Activated CD4-positive, alpha-beta T cell treated with anti-CD3 and anti-CD28 coated beads, Interleukin-2, amount 50 U/mL, for 16 hours (primary cell): ENCODE results near the gene LDLRAD4.
A peak's percentile ranks its signal among the peaks of the same experiment; 100 is the strongest.
"Not testable (repeated sequence)": the region's sequence is repeated elsewhere in the genome, so short reads cannot be mapped to it uniquely, and the experiment has no call there.

Experiments used
- DNase-seq: peaks from one replicate; pipeline ENCODE4 v3.0.0-alpha.2; 2020

The LDLRAD4 gene

DNA sequence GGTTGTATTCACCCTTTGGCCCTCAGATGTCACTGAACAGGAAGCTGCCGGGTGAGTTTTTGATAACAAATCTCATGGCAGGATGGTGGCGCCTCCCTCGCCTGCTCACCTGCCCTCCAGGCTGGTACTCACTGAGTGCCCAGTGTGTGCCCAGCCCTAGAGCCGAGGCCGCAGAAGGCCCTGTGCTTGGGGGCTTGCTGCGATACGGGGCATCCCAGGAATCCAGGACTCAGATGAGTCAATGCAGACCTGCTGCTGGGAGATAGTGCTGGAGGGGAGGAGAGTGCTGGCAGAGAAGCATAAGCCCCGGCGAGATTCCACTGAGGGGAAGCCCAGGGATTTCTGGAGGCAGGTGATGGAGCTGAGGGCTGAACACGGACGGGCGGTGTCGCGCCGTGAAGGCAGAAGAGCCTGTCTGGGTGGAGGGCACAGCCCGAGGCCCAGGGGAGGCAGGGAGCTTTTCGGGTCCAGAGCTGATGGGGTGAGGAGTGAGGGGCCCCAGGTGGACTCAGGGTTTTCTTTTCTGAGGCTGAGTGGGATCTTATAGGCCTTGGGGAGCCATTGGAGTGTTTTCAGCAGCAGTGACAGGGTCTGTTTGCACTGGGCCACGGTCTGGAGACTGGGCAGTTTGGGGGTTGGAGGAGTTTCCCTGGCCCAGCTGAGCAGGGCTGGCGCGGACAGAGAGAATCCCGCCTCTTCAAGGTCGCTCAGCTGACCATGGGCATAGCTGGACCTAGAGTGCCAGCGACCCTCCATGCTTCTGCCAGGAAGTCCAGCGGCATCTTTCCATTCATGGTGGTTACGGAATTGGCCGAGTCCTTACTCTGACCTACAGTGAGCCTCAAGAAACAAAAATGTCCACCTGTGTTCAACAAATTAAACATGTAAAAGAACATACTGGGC lies 35.5 kb downstream of the LDLRAD4 start:
- no peak for DNase-seq

DNA sequence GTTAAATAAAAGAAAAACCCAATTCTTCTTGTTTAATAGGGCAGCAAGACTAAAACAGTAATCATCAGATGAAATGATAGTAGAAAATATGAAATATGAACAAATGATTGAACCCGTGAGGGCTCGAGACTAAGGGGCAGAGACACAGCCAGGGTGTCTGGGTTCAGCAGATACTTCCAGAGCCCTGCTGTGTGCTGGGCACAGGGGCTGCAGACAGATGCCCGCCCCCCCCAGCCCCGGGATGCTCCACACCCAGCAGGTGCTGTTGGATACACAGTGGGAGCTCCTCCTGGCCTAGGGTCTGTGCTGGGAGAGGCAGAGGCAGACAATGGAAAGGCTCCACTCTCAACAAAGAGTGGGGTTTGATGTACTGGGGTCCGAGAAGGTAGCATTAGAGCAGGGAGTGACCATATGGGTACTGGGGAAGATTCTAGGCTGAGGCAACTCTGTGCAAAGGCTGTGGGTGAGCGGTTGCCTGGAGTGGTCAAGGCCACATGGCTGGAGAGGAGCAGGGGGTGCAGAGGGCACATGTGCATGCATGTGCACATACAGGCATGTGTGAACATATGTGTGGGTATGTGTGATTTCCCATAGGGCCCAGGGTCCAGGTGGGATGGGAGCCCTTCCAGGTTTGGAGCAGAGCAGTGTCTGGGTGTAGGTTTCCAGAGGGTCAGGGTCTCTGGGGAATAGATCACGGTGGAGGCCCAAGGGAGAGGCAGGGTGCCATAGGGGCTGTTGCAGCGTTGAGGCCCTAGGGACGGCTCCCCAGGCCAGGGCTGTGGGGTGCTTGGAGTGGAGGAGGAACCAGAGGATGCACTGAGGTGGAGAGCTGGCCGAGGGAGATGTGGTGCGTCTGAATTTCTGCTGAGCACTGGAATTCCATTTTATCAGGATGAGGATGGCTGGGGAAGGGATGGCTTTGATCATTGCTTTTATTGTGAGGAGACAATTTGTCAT lies 36.7 kb downstream of the LDLRAD4 start:
- DNase-seq, result no peak

DNA sequence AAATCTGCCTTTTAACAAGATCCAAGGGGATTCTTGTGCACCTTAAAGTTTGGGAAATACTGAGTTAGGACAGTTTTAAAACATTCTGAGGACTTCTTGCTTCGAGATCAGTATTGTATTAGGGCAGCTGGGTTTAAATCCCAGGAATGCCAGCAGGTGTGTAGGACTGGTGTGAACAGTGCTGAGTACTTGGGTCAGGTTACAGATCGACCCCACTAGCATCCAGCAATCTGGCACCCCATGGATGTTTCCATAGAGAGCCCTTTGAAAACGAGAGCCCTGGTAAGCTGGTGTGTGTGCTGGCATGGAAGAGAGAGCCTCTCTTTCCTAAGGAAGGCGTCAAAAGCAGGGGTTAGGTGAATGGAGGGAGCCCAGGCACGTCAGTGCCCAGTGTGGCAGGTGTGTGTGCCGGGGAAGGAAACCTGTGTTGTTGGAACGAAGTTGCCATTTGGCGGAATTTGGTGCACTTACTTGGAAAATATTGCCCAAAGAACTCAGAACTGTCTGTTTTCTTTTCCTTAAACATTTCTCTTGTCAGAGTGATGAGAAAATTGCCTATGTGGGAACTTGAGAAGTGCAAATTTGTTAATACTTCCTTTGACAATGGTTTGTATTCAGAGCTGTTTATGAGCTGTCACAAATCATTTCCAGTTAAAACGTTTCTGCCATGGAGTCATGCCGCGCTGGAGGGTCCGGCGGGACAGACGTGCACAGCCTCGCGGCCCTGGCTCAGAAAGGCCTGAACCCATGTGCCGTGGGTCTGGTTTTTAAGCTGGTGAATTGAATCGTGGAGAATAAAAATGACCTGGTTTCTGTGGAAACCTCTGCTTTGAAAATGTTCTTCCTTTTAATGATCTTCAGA lies 38.1 kb downstream of the LDLRAD4 start:
- DNase-seq, result no peak

DNA sequence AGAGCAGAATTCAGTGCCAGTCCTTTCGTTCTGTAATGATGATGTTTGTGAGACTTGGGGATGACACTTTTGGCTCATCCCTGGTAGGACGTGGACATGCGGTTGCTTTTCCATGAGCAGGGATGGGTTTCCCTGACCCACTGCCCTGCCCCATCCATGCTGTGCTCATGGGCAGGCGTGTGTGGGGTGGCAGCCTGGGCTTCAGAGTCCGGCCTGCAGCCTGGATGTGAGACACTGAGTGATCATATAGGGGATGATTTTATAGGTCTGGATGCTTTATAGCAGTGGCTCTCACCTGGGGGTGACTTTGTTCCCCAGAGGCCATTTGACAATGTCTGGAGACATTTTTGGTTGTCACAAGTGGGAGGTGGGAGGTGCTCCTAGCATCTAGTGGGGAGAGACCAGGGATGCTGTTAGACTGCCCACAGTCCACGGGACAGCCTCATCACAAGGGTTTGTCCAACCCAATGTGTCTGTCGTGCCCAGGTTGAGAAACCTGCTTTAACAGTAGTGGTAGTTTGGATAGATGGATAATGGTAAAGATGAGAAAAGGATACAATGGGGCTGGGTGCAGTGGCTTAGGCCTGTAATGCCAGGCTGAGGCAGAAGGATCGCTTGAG lies 38.9 kb downstream of the LDLRAD4 start:
- DNase-seq, result no peak

DNA sequence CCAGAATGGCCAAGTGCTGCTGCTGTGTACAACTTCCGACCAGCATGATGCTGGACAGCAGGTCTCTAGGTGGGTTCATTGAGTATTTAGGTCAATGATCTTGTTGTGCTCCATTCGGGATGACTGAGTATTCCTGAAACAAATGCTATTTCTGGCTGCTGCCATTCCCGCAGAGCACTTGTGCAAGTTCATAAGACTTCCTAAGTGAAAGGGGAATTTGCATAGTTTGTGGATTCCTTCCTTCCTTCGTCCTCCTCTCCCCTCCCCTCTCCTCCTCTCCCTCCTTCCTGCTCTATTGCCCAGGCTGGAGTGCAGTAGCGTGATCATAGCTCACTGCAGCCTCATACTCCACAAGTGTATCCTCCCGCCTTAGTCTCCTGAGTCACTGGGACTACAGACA lies 40.4 kb downstream of the LDLRAD4 start:
- DNase-seq, result no peak

DNA sequence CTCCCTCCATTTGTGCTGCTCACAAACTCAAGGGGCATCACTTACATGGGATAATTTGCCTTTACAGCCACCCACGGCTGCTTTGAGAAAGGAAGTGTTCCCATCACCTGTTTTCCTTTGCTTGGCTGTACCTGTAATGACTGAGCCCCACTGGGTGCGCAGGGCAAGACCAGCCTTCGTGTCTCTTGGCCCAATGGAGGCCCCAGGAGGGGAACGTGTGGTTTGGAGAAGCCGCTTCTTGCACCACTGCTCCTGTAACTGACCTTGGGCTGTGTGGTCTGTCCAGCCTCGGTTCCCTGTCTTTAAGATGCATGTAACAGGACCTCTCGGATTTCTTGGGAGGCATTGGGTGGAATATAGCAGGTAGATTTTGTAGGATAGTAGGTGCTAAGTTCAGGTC lies 41.1 kb downstream of the LDLRAD4 start:
- no peak for DNase-seq

DNA sequence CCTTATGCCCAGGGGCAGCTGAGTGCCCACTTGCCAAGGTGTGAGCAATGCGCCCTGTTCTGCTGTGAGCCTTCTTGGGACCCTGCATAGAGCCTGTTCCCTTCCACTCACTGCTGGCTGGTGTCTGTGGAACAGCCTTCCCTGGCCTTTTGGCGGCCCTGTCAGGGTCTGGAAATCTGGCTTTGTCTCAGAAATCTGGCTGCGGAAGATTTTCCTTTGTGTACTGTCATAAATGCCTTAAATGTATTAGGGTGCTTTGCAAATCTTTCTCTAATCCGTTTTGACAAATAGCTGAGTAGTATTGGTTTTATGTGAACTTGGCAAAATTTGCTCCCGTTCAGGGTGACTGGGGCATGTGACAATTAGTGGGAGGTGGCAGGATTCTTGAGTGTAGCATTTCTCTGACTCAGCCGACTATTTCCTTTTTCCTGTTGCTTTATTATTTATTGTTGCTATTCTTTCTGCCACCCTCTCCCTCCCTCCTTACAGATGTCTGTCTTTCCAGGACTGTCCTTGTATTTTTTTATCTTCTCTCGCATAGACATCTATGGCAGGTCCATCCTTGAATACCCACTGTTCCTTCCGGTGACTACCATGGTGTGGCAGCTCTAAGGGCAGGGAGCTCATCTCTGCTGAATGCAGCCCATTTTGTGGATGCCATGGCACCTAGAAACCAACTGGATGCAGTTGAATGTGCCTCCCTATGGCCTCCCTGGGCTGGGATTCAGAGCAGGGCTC lies 41.8 kb downstream of the LDLRAD4 start:
- no peak for DNase-seq

DNA sequence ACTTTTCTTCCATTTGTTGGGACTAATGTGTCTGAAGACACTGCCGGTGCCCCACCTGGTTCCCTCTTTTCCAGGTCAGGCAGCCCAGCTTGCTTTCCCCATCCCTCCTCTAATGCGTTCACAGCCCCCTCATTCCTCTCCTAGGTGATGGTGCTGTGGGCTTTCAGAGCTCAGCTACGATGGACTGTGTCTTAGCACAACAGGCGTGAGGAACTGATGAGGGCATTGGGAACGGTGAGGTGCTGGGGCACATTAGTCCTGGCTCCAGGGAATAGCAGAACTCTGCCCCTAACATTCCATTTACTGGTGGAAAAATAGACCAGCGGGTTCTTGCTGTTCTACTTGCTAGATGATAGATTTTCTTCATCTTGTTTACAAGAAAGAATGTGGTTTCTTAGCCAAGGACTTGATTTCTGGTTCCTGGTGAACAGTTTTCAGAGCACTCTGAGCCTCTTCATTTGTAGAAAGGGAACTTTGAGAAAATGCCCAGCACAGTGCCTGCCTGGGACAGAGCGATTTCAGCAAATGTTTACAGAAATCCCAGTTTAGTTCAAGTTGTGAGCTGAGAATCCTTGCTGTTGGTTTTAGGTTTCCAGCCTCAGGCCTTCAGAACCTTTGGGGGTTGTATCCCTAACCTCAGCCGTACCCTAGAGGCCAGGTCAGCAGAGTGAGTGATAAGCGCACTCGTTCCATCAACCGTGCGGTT lies 42.5 kb downstream of the LDLRAD4 start:
- DNase-seq, result no peak

DNA sequence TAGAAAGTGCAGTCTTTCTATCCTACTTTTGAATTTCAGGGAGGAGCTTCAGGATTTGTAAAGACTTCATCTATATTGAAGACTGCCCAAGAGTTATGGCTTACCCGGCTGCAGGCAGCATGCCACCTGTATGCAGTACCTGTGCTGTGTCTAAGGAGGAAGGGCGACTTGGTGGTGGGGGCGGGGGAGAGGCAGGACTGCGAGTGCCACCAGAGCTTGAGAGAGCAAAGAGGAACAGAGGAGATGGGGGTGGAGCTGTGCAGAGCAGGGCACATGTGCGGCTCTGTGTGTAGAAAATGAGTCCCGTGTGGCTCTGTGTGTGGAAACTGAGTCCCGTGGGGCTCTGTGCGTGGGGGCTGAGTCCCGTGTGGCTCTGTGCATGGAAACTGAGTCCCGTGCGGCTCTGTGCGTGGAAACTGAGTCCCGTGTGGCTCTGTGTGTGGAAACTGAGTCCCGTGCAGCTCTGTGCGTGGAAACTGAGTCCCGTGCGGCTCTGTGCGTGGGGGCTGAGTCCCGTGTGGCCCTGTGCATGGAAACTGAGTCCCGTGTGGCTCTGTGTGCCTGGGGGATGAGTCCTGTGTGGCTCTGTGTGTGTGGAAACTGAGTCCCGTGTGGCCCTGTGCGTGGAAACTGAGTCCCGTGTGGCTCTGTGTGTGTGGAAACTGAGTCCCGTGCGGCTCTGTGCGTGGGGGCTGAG lies 43.2 kb downstream of the LDLRAD4 start:
- DNase-seq, result no peak

DNA sequence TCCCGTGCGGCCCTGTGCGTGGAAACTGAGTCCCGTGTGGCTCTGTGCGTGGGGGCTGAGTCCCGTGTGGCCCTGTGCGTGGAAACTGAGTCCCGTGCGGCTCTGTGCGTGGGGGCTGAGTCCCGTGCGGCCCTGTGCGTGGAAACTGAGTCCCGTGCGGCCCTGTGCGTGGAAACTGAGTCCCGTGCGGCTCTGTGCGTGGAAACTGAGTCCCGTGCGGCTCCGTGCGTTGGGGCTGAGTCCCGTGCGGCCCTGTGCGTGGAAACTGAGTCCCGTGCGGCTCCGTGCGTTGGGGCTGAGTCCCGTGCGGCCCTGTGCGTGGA lies 43.8 kb downstream of the LDLRAD4 start:
- DNase-seq, result not testable (repeated sequence)

DNA sequence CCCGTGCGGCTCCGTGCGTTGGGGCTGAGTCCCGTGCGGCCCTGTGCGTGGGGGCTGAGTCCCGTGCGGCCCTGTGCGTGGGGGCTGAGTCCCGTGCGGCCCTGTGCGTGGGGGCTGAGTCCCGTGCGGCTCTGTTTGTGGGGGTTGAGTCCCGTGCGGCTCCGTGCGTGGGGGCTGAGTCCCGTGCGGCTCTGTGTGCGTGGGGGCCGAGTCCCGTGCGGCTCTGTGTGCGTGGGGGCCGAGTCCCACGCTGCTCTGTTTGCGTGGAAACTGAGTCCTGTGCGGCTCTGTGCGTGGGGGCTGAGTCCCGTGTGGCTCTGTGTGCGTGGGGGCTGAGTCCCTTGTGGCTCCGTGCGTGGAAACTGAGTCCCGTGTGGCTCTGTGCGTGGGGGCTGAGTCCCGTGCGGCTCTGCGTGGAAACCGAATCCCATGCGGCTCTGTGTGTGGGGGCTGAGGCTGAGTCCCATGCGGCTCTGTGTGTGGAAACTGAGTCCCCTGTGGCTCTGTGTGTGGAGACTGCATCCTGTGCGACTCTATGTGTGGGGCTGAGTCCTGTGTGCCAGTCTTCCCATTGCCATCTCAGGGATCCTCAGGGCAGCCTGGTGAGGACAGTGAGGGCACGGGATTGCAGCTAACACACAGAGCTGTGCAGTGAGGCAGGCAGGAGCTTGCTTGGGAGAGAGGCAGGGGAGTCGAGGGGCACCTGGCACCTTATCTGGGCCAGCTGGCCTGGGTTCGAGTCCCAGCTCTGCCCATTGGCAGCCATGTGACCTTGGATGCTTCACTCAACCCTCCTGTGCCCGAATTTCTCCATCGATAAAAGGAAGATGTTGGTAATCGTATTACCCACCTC lies 44.5 kb downstream of the LDLRAD4 start:
- DNase-seq, result no peak

DNA sequence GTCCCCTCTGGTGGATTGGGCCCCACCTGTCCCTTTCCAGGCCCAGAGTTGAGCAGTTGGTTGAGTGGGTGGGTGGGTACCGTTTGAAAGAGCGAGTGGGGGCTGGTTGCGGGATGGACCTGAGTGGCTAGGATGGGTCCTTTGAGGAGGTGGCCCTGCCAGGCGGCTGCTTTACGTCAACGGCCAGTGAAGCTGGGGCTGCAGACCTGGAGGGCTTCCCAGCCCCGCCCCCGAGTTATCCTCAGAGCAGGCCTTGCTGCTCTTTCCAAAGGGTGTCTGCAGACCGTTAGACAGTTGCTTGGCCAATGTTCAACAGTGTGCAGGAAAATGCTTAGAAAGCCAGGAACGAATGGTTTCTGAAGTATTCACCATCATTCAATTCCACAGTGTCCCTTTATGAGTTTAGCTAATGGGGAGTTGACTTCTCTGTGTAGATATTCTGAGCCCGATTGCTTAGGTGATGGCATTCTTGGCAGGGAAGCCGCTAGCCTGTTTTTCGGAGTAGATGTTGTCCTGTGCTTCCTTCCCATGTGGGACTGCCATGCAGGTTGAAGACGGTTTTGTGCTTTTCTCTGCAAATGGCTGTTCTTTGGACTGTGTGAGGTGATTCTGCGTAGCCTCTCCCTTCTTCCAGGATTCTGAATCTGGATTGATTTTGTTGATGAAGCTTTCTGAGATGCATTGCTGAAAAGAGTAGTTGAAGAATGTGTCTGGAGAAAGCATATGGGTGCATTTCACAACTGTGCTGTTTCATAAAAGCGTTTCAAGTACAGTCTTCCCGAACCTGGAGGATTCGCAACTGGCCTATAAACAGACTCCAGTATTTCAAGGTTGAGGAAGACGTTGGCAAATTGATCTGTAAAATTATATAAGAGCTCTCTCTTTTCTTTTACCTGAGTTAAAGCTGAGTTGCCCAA lies 45.8 kb downstream of the LDLRAD4 start:
- no peak for DNase-seq

DNA sequence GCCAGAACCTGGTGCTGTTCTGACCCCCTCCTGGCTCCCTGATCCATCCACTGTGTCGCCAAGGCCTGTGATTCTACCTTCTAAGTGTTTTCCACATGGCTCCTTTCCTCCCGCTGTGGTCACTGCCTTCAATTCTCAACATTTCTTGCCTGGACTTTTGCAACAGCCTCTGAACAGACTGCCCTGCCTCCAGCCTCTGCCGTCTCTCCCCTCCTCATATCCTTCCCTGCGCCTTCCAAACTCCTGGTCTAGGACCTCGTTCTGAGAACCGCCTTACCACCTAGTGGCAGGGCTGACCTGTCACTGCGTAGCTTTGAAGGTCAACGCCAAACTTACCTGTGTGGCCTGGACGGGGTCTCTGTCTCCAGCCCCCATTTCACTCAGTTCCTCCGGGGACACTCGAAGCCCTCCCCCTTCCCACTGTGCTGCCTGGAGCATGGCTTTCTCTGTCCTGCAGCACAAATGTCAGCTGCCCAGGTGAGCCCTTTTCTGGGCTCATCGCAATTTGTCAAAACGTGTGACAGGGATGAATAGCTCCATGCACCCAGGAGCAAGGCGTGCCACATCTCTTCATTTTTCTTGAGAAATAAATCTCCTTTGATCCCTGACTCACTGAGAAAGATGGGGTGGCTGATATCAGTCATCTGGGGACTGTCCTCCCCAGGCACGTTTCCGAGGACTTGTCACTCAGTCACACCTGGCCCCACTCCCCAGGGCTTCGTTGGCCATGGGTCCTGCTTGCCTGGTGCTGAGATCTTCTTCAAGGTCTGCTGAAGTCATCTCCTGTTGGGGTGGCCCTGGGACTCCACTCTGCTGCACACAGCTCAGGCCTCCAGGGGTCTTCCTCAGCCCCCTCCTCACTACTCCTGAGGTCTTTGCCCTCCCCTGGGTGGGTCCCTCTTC lies 46.7 kb downstream of the LDLRAD4 start:
- DNase-seq, result peak; percentile 74

DNA sequence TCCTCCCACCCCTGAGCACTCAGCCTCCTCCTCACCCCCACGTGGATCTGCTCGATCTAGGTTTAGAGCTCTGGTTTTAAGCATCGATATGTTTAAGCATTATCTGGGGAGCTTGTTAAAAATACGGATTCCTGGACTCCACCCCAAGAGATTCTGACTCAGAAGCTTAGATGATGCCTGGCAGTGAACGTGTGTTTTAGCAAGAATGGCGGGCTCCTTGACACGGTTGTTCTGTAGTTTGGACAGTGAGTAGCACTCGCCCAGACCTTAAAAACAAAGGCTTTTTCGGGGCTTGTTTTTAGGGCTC lies 47.3 kb downstream of the LDLRAD4 start:
- DNase-seq, result no peak

DNA sequence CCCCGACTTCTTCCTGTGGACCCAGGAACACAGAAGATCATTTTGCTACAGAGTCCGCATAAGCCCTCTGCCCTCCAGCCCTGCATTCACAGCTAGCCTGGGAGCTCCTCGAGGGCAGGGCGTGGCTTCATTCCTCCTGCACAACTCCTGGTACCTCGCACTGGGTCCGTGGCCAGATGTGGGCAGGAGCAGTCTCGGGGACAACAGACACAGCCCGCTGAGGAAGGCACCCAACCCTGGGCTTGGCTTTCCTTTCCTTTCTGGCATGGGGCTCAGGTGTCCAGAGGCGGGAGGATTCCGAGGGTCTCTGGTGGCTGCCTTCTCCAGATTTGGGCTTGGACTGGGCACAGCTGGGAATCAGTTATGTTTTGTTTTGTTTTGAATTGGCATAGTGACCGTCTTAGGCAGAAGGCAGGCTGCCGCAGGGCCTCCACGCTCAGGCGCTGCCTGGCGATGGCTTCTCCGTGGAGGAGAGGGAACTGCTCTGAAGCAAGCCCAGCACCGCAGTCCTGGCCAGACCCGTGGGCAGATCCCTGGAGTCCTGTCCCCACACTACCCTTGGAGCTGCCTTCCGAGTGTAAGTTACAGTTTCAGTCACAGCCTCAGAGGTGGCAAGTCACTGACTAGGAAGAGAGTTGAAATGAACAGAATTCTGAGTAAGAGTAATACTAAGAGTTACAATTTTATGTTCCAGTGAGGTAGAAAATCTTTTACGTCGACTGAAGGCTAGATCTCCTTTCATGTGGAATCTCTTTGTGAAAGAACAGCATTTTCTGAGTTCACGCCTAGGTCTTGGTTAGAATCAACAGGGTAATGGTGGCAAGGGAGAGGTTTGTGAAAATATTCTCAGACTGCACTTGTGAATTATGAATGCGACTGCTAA lies 47.9 kb downstream of the LDLRAD4 start:
- peak; percentile 86 for DNase-seq

DNA sequence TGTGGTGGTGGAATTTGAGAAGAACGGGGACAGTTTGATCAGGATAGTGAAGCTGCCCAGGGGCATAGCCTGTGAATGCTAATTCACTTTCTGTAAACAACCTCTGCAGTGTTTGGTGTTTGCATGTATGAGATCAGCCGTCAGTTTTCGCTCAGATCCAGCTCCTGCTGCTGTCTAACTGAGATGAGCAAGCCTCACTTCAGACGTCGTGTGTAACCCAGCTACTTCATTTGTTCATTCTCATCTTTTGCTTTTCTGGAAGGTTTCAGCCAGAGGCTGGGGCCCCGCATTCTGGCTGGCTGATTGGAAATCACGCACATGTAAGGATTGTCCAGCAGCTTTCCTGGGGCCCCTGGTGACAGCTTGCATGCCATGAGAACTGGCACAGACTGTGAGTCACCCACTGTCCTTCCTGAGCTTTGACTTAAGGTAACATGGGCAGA lies 48.9 kb downstream of the LDLRAD4 start:
- peak; percentile 40 for DNase-seq
